ENCODE results near the gene TSC22D4. TPM values are rescaled to one million over a fixed set of nuclear protein-coding genes. Genes with fewer than 3 reads are reported as not detected.
A peak's percentile ranks its signal among the peaks of the same experiment; 100 is the strongest.

Gene TSC22D4
- total and polyA plus RNA-seq, 2 donors (not counting 1 experiment from before 2014, with no cell fraction given) = 13.2 to 21.1 TPM

DNA sequence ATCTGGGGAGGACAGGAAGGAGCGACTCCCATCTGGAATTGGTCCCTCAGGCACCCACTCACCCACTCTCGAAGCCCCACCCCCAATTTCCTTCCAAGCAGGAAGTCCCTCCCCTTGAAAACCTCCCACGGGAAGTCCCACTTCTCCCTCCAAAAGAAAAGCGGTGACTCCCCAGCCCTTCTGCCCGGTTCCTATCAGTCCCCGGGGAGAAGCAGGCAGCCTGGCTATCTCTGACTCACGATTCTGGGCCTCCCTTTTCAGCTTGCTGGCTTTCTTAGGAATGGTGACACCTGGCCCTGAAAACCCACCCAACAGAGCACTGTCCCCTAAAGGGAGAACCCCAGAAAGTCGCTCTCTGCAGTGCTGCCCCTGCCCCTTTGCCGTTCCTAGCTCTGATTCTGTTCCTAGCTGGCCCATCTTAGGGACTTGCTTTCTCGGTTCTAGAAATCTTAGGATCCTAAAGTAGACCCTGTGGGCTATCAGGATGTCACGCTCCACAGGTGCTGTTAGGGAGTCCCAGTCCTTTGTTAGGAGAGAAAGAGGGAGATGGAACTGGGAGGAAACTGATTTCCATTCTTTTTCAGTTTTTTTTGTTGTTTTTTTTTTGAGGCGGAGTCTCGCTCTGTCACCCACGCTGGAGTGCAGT lies 6.0 kb downstream of the TSC22D4 start:
- Histone ChIP-seq H3K36me3 (ENCODE audit: control insufficient read depth, insufficient read depth, low read length) (peaks cover 5% of the 10 kb centered on the region), H3K27me3 (ENCODE audit: control insufficient read depth, insufficient read depth, low read length) (no peaks in the 10 kb centered on the region), H3K79me2 (ENCODE audit: control insufficient read depth, insufficient read depth, low read length) (peaks cover 32% of the 10 kb centered on the region), H4K20me1 (ENCODE audit: control insufficient read depth, extremely low read depth, insufficient read depth, low read length) (no peaks in the 10 kb centered on the region), H3K9ac (ENCODE audit: insufficient read depth, low read length) (no peak overlapping the region), H3K4me2 (ENCODE audit: extremely low read depth, insufficient read depth, low read length) (peak overlapping the region; percentile 25), H3K9me3 (ENCODE audit: control insufficient read depth, insufficient read depth, low read depth, low read length) (no peaks in the 10 kb centered on the region), H3K27ac (ENCODE audit: insufficient read depth, low read length) (peak overlapping the region; percentile 32), H2AFZ (ENCODE audit: low read length) (no peak overlapping the region), H3K4me1 (ENCODE audit: control insufficient read depth, extremely low read depth, insufficient read depth, low read length) (peaks cover 8% of the 10 kb centered on the region), H3K4me3 (replicated peaks in 1 of 4; ENCODE audit: control extremely low read depth in 1 of 4, insufficient read depth in 1 of 4, low read depth in 3 of 4, low read length in 4 of 4) (no peak overlapping the region)
- peak in 1 of 2 donors; percentile 39 for DNase-seq (ENCODE audit: low read depth in 2 of 2)
- TF ChIP-seq, protein P1, sequence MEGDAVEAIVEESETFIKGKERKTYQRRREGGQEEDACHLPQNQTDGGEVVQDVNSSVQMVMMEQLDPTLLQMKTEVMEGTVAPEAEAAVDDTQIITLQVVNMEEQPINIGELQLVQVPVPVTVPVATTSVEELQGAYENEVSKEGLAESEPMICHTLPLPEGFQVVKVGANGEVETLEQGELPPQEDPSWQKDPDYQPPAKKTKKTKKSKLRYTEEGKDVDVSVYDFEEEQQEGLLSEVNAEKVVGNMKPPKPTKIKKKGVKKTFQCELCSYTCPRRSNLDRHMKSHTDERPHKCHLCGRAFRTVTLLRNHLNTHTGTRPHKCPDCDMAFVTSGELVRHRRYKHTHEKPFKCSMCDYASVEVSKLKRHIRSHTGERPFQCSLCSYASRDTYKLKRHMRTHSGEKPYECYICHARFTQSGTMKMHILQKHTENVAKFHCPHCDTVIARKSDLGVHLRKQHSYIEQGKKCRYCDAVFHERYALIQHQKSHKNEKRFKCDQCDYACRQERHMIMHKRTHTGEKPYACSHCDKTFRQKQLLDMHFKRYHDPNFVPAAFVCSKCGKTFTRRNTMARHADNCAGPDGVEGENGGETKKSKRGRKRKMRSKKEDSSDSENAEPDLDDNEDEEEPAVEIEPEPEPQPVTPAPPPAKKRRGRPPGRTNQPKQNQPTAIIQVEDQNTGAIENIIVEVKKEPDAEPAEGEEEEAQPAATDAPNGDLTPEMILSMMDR (conservative IDR thresholded peaks at IDR 0.05 in 1 of 2, IDR thresholded peaks at IDR 0.05 in 1 of 2; ENCODE audit: low read depth in 1 of 2, low read length in 2 of 2) = no peak
- no peak for TF ChIP-seq EZH2 (IDR thresholded peaks at IDR 0.05; ENCODE audit: low read length, missing control alignments)

DNA sequence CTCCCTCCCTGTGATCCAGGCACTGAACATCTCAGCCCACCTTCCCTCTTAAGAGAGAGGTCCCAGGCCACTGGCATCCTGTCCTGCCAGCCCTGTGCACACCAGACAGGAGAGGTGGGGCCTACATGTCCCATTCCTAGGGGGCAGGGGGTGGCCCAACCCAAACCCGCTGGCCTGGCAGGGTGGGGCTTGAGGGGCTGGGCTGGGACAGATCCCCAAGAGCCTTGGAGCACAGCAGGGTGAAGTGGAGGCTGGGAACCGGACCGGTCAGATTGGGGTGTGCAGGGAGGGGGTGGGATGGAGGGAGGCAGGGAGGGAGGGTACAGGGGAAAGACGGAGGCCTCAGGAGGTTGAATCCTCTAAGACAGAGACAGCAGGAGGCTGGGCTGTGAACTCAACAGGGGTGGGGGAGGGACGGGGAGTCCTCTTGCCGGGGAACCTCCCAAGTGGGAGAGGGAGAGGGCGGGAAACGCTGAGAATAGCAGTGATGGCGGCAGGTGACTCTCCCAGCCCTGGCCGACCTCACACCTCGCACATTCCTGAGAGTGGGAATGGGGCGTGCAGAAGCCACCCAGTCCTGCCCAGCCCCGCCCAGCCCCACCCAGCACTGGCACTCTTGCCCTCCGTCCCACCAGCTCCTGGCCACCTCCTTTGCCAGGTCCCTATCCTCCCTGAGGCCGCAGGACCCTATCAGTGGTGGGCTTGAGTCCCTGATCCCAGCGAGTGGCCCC lies 6.7 kb downstream of the TSC22D4 start:
- TF ChIP-seq EZH2 (IDR thresholded peaks at IDR 0.05; ENCODE audit: low read length, missing control alignments) = no peak
- TF ChIP-seq, protein P1 (conservative IDR thresholded peaks at IDR 0.05 in 1 of 2, IDR thresholded peaks at IDR 0.05 in 1 of 2; ENCODE audit: low read depth in 1 of 2, low read length in 2 of 2) = no peak
- H3K4me3 ChIP-seq (replicated peaks in 1 of 4; ENCODE audit: control extremely low read depth in 1 of 4, insufficient read depth in 1 of 4, low read depth in 3 of 4, low read length in 4 of 4) = no peak overlapping the region
- peaks cover 8% of the 10 kb centered on the region for H3K4me1 ChIP-seq (ENCODE audit: control insufficient read depth, extremely low read depth, insufficient read depth, low read length)
- peaks cover 25% of the 10 kb centered on the region for H3K79me2 ChIP-seq (ENCODE audit: control insufficient read depth, insufficient read depth, low read length)
- no peaks in the 10 kb centered on the region for H4K20me1 ChIP-seq (ENCODE audit: control insufficient read depth, extremely low read depth, insufficient read depth, low read length)
- H3K36me3 ChIP-seq (ENCODE audit: control insufficient read depth, insufficient read depth, low read length) = peaks cover 9% of the 10 kb centered on the region
- no peak overlapping the region for H2AFZ ChIP-seq (ENCODE audit: low read length)
- no peak overlapping the region for H3K9ac ChIP-seq (ENCODE audit: insufficient read depth, low read length)
- no peak for DNase-seq (ENCODE audit: low read depth in 2 of 2)
- H3K9me3 ChIP-seq (ENCODE audit: control insufficient read depth, insufficient read depth, low read depth, low read length) = no peaks in the 10 kb centered on the region
- no peak overlapping the region for H3K4me2 ChIP-seq (ENCODE audit: extremely low read depth, insufficient read depth, low read length)
- no peak overlapping the region for H3K27ac ChIP-seq (ENCODE audit: insufficient read depth, low read length)
- H3K27me3 ChIP-seq (ENCODE audit: control insufficient read depth, insufficient read depth, low read length) = no peaks in the 10 kb centered on the region

DNA sequence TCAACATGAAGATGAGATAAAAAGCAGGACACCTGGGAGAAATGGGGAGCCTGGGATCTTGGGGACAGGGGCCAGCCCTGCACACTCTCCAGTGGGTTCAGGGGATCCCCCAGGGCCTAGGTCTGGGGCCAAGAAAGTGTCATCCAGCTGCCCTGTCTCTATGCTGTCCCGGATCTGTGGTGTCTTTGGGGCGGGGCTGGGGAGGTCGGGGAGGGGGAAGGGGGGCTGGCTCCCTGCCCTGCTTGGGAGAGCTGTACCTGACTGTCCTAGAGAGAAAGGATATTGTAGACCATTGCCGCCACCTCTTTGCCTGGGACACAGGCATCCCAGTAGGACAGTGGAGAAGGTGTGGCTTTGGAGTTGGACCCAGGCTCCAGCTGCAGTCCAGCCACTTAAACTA lies 8.0 kb downstream of the TSC22D4 start:
- H3K4me3 ChIP-seq (replicated peaks in 1 of 4; ENCODE audit: control extremely low read depth in 1 of 4, insufficient read depth in 1 of 4, low read depth in 3 of 4, low read length in 4 of 4) = no peak overlapping the region
- H2AFZ ChIP-seq (ENCODE audit: low read length) = no peak overlapping the region
- no peaks in the 10 kb centered on the region for H3K27me3 ChIP-seq (ENCODE audit: control insufficient read depth, insufficient read depth, low read length)
- no peak overlapping the region for H3K9ac ChIP-seq (ENCODE audit: insufficient read depth, low read length)
- H3K27ac ChIP-seq (ENCODE audit: insufficient read depth, low read length) = no peak overlapping the region
- H3K79me2 ChIP-seq (ENCODE audit: control insufficient read depth, insufficient read depth, low read length) = peaks cover 13% of the 10 kb centered on the region
- peaks cover 15% of the 10 kb centered on the region for H3K36me3 ChIP-seq (ENCODE audit: control insufficient read depth, insufficient read depth, low read length)
- no peak for DNase-seq (ENCODE audit: low read depth in 2 of 2)
- H3K9me3 ChIP-seq (ENCODE audit: control insufficient read depth, insufficient read depth, low read depth, low read length) = no peaks in the 10 kb centered on the region
- no peak for TF ChIP-seq EZH2 (IDR thresholded peaks at IDR 0.05; ENCODE audit: low read length, missing control alignments)
- TF ChIP-seq, protein P1 (conservative IDR thresholded peaks at IDR 0.05 in 1 of 2, IDR thresholded peaks at IDR 0.05 in 1 of 2; ENCODE audit: low read depth in 1 of 2, low read length in 2 of 2) = no peak
- H3K4me1 ChIP-seq (ENCODE audit: control insufficient read depth, extremely low read depth, insufficient read depth, low read length) = peaks cover 5% of the 10 kb centered on the region
- H4K20me1 ChIP-seq (ENCODE audit: control insufficient read depth, extremely low read depth, insufficient read depth, low read length) = no peaks in the 10 kb centered on the region
- no peak overlapping the region for H3K4me2 ChIP-seq (ENCODE audit: extremely low read depth, insufficient read depth, low read length)

Data from fibroblast of lung (primary cell).